GM21526 (cell line): ENCODE measurements around the gene COL27A1.

Experiments
- ATAC-seq: cut with Tn5 transposase; IDR thresholded peaks from one replicate; pipeline ENCODE4 v1.9.1; 2021; ENCODE audit warnings: moderate library complexity; ENCODE audit not compliant: unreplicated experiment, low FRiP score

COL27A1 gene

GRCh38 chr9:114348261-114348905, 193.0 kb downstream of the COL27A1 start:
- no peak for ATAC-seq

GRCh38 chr9:114348906-114349482, 193.7 kb downstream of the COL27A1 start:
- ATAC-seq, result peak; percentile 70

- ATAC-seq, result no peak
Observed at GRCh38 chr9:114349713-114350480, 194.6 kb downstream of the COL27A1 start.

- no peak for ATAC-seq
Observed at GRCh38 chr9:114350636-114351401, 195.5 kb downstream of the COL27A1 start.

- ATAC-seq, result no peak
Observed at GRCh38 chr9:114351932-114352331, 196.6 kb downstream of the COL27A1 start.

GRCh38 chr9:114355821-114356220, 200.5 kb downstream of the COL27A1 start:
- ATAC-seq, result no peak

GRCh38 chr9:114356792-114357191, 201.5 kb downstream of the COL27A1 start:
- ATAC-seq, result no peak

- no peak for ATAC-seq
Observed at GRCh38 chr9:114357360-114357759, 202.0 kb downstream of the COL27A1 start.

GRCh38 chr9:114357911-114358328, 202.6 kb downstream of the COL27A1 start:
- no peak for ATAC-seq

GRCh38 chr9:114359801-114360200, 204.5 kb downstream of the COL27A1 start:
- no peak for ATAC-seq

GRCh38 chr9:114361542-114361941, 206.2 kb downstream of the COL27A1 start:
- ATAC-seq, result no peak
